K562 (cell line): ENCODE results near the gene NOP10. TPM values are rescaled to one million over a fixed set of nuclear protein-coding genes. Genes with fewer than 3 reads are reported as not detected.

Source experiments
- CBX5 ChIP-seq: IDR thresholded peaks from 2 replicates; pipeline ENCODE4 v1.6.1; 2014; ENCODE audit warnings: low read depth, borderline replicate concordance
- DPF2 ChIP-seq: fragments of 450-650 bp; IDR thresholded peaks from 2 replicates; pipeline ENCODE4 v1.6.1; 2016
- FOXA3 ChIP-seq, 2 experiments: fragments of 450-650 bp in 1 of 2; sonication (generic) in 1 of 2; formaldehyde crosslinking; IDR thresholded peaks in 1 of 2; conservative IDR thresholded peaks in 1 of 2; 2 replicates each; pipeline versions ENCODE4 v1.4.0 to v1.8.0; 2020 to 2022; ENCODE audit warnings: mild to moderate bottlenecking in 2 of 2, missing genetic modification reagents in 1 of 2
- GABPB1 ChIP-seq: sonication (generic); formaldehyde crosslinking; IDR thresholded peaks from 2 replicates; pipeline ENCODE4 v1.8.0; 2022; ENCODE audit warnings: mild to moderate bottlenecking, missing genetic modification reagents
- GTF2F1 ChIP-seq: IDR thresholded peaks from 2 replicates; pipeline ENCODE4 v1.6.1; 2011; ENCODE audit warnings: low read depth, low read length, improper control_type of control experiment
- ILF3 ChIP-seq: fragments of 450-650 bp; IDR thresholded peaks from 2 replicates; pipeline ENCODE4 v1.6.1; 2018; ENCODE audit warnings: antibody characterized with exemption, mild to moderate bottlenecking, moderate library complexity, borderline replicate concordance
- JUNB ChIP-seq: fragments of 450-650 bp; formaldehyde crosslinking; conservative IDR thresholded peaks from 2 replicates; pipeline ENCODE4 v1.4.0; 2020; ENCODE audit warnings: mild to moderate bottlenecking
- PATZ1 ChIP-seq: fragments of 250-450 bp; sonication (Bioruptor Pico); IDR thresholded peaks from 2 replicates; pipeline ENCODE4 v1.5.0; 2020; ENCODE audit warnings: mild to moderate bottlenecking, borderline replicate concordance
- PURB ChIP-seq: sonication (generic); formaldehyde crosslinking; IDR thresholded peaks from 2 replicates; pipeline ENCODE4 v1.9.0; 2021; ENCODE audit warnings: low read depth, mild to moderate bottlenecking, missing genetic modification reagents
- RFX7 ChIP-seq: fragments of 250-450 bp; sonication (Bioruptor Pico); IDR thresholded peaks from 2 replicates; pipeline ENCODE4 v1.5.1; 2021; ENCODE audit warnings: mild to moderate bottlenecking
- SREBF2 ChIP-seq: sonication (generic); formaldehyde crosslinking; IDR thresholded peaks from 2 replicates; pipeline ENCODE4 v1.4.0; 2020; ENCODE audit warnings: mild to moderate bottlenecking, missing genetic modification reagents
- THAP12 ChIP-seq: fragments of 250-450 bp; sonication (Bioruptor Pico); IDR thresholded peaks from 2 replicates; pipeline ENCODE4 v1.9.0; 2021; ENCODE audit warnings: mild to moderate bottlenecking, inconsistent platforms
- ZEB2 ChIP-seq: fragments of 450-650 bp; IDR thresholded peaks from 2 replicates; pipeline ENCODE4 v1.6.1; 2016
- ZNF140 ChIP-seq: fragments of 250-450 bp; sonication (Bioruptor Pico); IDR thresholded peaks from 2 replicates; pipeline ENCODE4 v1.8.0; 2021; ENCODE audit warnings: moderate library complexity, mild to moderate bottlenecking, inconsistent platforms
- ZNF318 ChIP-seq, 2 experiments: fragments of 450-650 bp; IDR thresholded peaks; 2 replicates each; pipeline ENCODE4 v1.6.1; 2016; ENCODE audit warnings: mild to moderate bottlenecking in 2 of 2, borderline replicate concordance in 1 of 2, low read depth in 1 of 2, moderate library complexity in 1 of 2
- ZNF41 ChIP-seq: fragments of 250-450 bp; sonication (Bioruptor Pico); conservative IDR thresholded peaks from 2 replicates; pipeline ENCODE4 v1.4.0; 2020; ENCODE audit warnings: mild to moderate bottlenecking
- polyA plus RNA-seq, 8 experiments: library from polyadenylated mRNA; depleted of rRNA in 4 of 8; stranded (reverse) in 5 of 8; unstranded in 3 of 8; fragments of >200 nt; fragmentation: Nextera tagmentation in 2 of 8; fragmentation: Illumina TruSeq in 1 of 8; extraction: Ambion mirVana in 2 of 8; extraction: Trizol in 1 of 8; gene quantifications; 2 replicates each; pipeline versions ENCODE4 v1.2.1 to v1.2.3, GENCODE V29; 2011 to 2014; ENCODE audit warnings: inconsistent platforms in 1 of 8, missing spikeins in 1 of 8
- total RNA-seq, 7 experiments: library from RNA; depleted of rRNA in 6 of 7; stranded (reverse); fragments of >200 nt in 6 of 7; fragmentation: Illumina TruSeq in 2 of 7; extraction: Trizol in 2 of 7; gene quantifications; 2 replicates each; pipeline versions ENCODE4 v1.2.1 to v1.2.3, GENCODE V29; 2011 to 2021; ENCODE audit warnings: low replicate concordance in 1 of 7

The NOP10 gene
- total and polyA plus RNA-seq, 9 of the 15 experiments (the other 6 are each of a cell fraction or from before 2014, with no cell fraction given) = 250 to 1,663 (median 449) TPM

- TF ChIP-seq ZNF318 (IDR thresholded peaks at IDR 0.05; ENCODE audit: borderline replicate concordance in 1 of 2, low read depth in 1 of 2) = no peak
- no peak for TF ChIP-seq SREBF2
- TF ChIP-seq THAP12 (CRISPR knock-in tag) = no peak
- TF ChIP-seq ILF3 = no peak
- TF ChIP-seq ZNF41 (CRISPR knock-in tag) = no peak
- TF ChIP-seq ZNF140 (CRISPR knock-in tag) = no peak
- no peak for TF ChIP-seq PURB
- no peak for TF ChIP-seq JUNB (CRISPR knock-in tag)
- no peak for TF ChIP-seq PATZ1 (CRISPR knock-in tag)
- TF ChIP-seq GABPB1 (CRISPR knock-in tag) = no peak
- TF ChIP-seq GTF2F1 = no peak
- TF ChIP-seq ZEB2 = no peak
- no peak for TF ChIP-seq FOXA3 (CRISPR knock-in tag; conservative IDR thresholded peaks at IDR 0.05 in 1 of 2, IDR thresholded peaks at IDR 0.05 in 1 of 2)
- TF ChIP-seq DPF2 = peak; percentile 65
- TF ChIP-seq CBX5 = no peak
- no peak for TF ChIP-seq RFX7 (CRISPR knock-in tag)
Observed at GRCh38 chr15:34318277-34319079, 24.5 kb downstream of the NOP10 start (continued).
